Keratinocyte (primary cell): ENCODE data around the gene CSGALNACT2.

Experiments used
- EZH2 ChIP-seq: IDR thresholded peaks from one replicate; pipeline ENCODE4 v1.6.1; 2012; ENCODE audit warnings: inconsistent platforms, mild to moderate bottlenecking, low read length, moderate library complexity
- TF ChIP-seq, protein P1 (sequence below), 3 experiments: IDR thresholded peaks in 1 of 3; conservative IDR thresholded peaks in 1 of 3; optimal IDR thresholded peaks in 1 of 3; 2 replicates in 2 of 3; 3 replicates in 1 of 3; pipeline versions ENCODE3 to v1.5.1; 2011; ENCODE audit warnings: low read length in 3 of 3, mild to moderate bottlenecking in 3 of 3, moderate library complexity in 2 of 3, control low read depth in 1 of 3, inconsistent platforms in 1 of 3; ENCODE audit not compliant: insufficient read depth in 2 of 3; ENCODE audit errors: extremely low read depth in 1 of 3

DNA sequence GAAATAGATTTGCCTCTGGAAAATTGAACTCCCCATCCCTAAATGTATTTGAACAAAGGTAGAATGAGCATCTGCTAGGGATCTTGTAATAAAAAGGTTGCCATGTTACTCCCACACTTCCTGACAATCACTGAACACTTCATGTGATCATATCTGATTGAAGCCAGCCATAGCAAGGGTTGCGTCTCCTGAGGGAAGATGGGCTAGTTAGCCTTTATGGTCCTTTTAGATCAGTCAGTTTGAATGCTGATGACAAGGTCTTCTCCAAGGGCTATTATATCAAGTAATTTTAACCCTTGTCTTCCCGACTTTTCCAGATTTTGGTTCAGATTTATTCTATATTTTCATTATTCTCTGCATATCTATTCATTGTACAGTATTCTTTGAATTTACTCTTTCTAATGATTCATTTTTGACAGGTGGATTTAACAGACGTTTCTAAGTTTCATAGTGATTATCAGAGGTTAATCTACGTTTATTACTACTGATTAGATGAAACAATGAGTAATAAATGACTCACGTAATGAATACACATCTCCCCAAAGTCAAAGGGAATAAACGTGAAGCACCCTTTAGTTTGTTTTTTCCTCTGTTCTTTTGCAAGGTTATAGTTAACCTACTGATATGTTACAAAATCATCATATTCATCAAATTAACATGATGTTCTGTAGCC, 28.1 kb downstream of the CSGALNACT2 start:
- TF ChIP-seq, protein P1, sequence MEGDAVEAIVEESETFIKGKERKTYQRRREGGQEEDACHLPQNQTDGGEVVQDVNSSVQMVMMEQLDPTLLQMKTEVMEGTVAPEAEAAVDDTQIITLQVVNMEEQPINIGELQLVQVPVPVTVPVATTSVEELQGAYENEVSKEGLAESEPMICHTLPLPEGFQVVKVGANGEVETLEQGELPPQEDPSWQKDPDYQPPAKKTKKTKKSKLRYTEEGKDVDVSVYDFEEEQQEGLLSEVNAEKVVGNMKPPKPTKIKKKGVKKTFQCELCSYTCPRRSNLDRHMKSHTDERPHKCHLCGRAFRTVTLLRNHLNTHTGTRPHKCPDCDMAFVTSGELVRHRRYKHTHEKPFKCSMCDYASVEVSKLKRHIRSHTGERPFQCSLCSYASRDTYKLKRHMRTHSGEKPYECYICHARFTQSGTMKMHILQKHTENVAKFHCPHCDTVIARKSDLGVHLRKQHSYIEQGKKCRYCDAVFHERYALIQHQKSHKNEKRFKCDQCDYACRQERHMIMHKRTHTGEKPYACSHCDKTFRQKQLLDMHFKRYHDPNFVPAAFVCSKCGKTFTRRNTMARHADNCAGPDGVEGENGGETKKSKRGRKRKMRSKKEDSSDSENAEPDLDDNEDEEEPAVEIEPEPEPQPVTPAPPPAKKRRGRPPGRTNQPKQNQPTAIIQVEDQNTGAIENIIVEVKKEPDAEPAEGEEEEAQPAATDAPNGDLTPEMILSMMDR (optimal IDR thresholded peaks at IDR 0.05 in 1 of 3, IDR thresholded peaks at IDR 0.05 in 1 of 3, conservative IDR thresholded peaks at IDR 0.05 in 1 of 3; ENCODE audit: extremely low read depth in 1 of 3, insufficient read depth in 2 of 3, low read length in 3 of 3): no peak
- TF ChIP-seq EZH2: no peak
